HL-60 (cell line): ENCODE data around the gene PARN.

Experiments used
- GABPA ChIP-seq: IDR thresholded peaks from 2 replicates; pipeline ENCODE4 v1.6.1; 2012; ENCODE audit warnings: low read depth
- POLR2AphosphoS5 ChIP-seq: IDR thresholded peaks from 2 replicates; pipeline ENCODE4 v1.6.1; 2012; ENCODE audit warnings: low read depth
- SPI1 ChIP-seq: IDR thresholded peaks from 2 replicates; pipeline ENCODE4 v1.6.1; 2012; ENCODE audit warnings: low read depth, mild to moderate bottlenecking, borderline replicate concordance
- TF ChIP-seq, protein P1 (sequence below): IDR thresholded peaks from one replicate; pipeline ENCODE4 v1.5.1; 2011; ENCODE audit warnings: low read length, control low read depth, inconsistent platforms; ENCODE audit not compliant: insufficient read depth
- TF ChIP-seq, protein P2 (sequence below): IDR thresholded peaks from 2 replicates; pipeline ENCODE4 v1.6.1; 2012; ENCODE audit warnings: low read depth; ENCODE audit not compliant: insufficient replicate concordance

DNA sequence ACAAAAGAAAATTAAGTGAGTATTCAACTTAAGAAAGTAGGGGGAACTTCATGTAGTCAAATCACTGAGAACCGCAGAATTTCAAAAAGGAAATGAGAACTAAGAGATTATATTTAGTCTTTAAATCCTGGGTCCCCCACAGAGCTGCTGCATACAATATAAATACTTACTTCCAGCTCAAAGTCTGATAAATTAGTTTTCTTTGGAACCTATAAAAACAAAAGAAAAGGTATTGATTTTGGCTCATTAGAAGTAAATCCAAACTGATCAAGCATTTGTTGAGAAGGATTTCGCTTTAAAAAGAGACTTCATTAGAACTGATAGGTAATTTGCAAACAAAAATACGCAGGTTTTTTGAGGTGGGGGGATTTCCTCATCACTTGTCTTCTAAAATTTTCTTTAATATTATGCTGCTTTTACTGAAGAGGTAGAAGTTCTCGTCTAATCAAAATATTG lies 21.9 kb downstream of the PARN start:
- TF ChIP-seq, protein P1, sequence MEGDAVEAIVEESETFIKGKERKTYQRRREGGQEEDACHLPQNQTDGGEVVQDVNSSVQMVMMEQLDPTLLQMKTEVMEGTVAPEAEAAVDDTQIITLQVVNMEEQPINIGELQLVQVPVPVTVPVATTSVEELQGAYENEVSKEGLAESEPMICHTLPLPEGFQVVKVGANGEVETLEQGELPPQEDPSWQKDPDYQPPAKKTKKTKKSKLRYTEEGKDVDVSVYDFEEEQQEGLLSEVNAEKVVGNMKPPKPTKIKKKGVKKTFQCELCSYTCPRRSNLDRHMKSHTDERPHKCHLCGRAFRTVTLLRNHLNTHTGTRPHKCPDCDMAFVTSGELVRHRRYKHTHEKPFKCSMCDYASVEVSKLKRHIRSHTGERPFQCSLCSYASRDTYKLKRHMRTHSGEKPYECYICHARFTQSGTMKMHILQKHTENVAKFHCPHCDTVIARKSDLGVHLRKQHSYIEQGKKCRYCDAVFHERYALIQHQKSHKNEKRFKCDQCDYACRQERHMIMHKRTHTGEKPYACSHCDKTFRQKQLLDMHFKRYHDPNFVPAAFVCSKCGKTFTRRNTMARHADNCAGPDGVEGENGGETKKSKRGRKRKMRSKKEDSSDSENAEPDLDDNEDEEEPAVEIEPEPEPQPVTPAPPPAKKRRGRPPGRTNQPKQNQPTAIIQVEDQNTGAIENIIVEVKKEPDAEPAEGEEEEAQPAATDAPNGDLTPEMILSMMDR = no peak
- TF ChIP-seq, protein P2, sequence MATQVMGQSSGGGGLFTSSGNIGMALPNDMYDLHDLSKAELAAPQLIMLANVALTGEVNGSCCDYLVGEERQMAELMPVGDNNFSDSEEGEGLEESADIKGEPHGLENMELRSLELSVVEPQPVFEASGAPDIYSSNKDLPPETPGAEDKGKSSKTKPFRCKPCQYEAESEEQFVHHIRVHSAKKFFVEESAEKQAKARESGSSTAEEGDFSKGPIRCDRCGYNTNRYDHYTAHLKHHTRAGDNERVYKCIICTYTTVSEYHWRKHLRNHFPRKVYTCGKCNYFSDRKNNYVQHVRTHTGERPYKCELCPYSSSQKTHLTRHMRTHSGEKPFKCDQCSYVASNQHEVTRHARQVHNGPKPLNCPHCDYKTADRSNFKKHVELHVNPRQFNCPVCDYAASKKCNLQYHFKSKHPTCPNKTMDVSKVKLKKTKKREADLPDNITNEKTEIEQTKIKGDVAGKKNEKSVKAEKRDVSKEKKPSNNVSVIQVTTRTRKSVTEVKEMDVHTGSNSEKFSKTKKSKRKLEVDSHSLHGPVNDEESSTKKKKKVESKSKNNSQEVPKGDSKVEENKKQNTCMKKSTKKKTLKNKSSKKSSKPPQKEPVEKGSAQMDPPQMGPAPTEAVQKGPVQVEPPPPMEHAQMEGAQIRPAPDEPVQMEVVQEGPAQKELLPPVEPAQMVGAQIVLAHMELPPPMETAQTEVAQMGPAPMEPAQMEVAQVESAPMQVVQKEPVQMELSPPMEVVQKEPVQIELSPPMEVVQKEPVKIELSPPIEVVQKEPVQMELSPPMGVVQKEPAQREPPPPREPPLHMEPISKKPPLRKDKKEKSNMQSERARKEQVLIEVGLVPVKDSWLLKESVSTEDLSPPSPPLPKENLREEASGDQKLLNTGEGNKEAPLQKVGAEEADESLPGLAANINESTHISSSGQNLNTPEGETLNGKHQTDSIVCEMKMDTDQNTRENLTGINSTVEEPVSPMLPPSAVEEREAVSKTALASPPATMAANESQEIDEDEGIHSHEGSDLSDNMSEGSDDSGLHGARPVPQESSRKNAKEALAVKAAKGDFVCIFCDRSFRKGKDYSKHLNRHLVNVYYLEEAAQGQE = no peak
- no peak for TF ChIP-seq POLR2AphosphoS5
- TF ChIP-seq GABPA = no peak
- TF ChIP-seq SPI1 = no peak
